Large intestine (tissue), 12 donors: ENCODE data around the gene NR2E1. TPM values are rescaled to one million over a fixed set of nuclear protein-coding genes. Genes with fewer than 3 reads are reported as not detected.

ENCODE experiments used
- DNase-seq, 2 donors: peaks; one replicate each; pipeline versions ENCODE4 v3.0.0 to v3.0.0-alpha.2; 2013
- H3K27ac ChIP-seq: one replicate; pipeline ENCODE4 v1.5.1; 2013; ENCODE audit warnings: low read length
- H3K27me3 ChIP-seq: 2 replicates; pipeline ENCODE4 v1.6.1; 2013; ENCODE audit warnings: low read length; ENCODE audit not compliant: control insufficient read depth, insufficient read depth
- H3K36me3 ChIP-seq: 2 replicates; pipeline ENCODE4 v1.6.1; 2013; ENCODE audit warnings: low read length; ENCODE audit not compliant: control insufficient read depth, insufficient read depth
- H3K4me1 ChIP-seq: one replicate; pipeline ENCODE4 v1.6.1; 2013; ENCODE audit warnings: low read length; ENCODE audit not compliant: control insufficient read depth, insufficient read depth
- H3K4me3 ChIP-seq: one replicate; pipeline ENCODE4 v1.5.1; 2013; ENCODE audit warnings: low read length
- H3K9me3 ChIP-seq: one replicate; pipeline ENCODE4 v1.6.1; 2013; ENCODE audit warnings: mild to moderate bottlenecking, low read depth, low read length, moderate library complexity; ENCODE audit not compliant: control insufficient read depth
- WGBS: methylation state at CpG from one replicate; pipeline ENCODE4 v1.1.5; 2013; ENCODE audit warnings: low lambda C conversion rate; ENCODE audit not compliant: insufficient coverage; 5-methylcytosine and 5-hydroxymethylcytosine counted together
- long read RNA-seq, 11 donors: transcript quantifications; one replicate each; lab custom pipeline, GENCODE V29; 2026
- polyA plus RNA-seq: library from polyadenylated mRNA; unstranded; fragments of 120-200 nt; gene quantifications from one replicate; pipeline ENCODE4 v1.2.1, GENCODE V29; 2013

NR2E1 gene
- polyA plus RNA-seq, result not detected
- long read RNA-seq, donor 1, partial matches to known transcripts, result 190 of 366 reads
- long read RNA-seq, donor 1, other reads (novel, unspliced or antisense), result 176 of 366 reads
- long read RNA-seq, donor 2, partial matches to known transcripts, result 385 of 1,040 reads
- long read RNA-seq, donor 2, other reads (novel, unspliced or antisense), result 655 of 1,040 reads
- long read RNA-seq, donor 3, result 0 reads
- long read RNA-seq, donor 4, partial matches to known transcripts, result 38 of 68 reads
- long read RNA-seq, donor 4, other reads (novel, unspliced or antisense), result 30 of 68 reads
- long read RNA-seq, donor 5, partial matches to known transcripts, result 97 of 182 reads
- long read RNA-seq, donor 5, other reads (novel, unspliced or antisense), result 85 of 182 reads
- long read RNA-seq, donor 6, partial matches to known transcripts, result 271 of 720 reads
- long read RNA-seq, donor 6, other reads (novel, unspliced or antisense), result 449 of 720 reads
- long read RNA-seq, donor 7, partial matches to known transcripts, result 64 of 161 reads
- long read RNA-seq, donor 7, other reads (novel, unspliced or antisense), result 97 of 161 reads
- long read RNA-seq, donor 8, partial matches to known transcripts, result 527 of 1,127 reads
- long read RNA-seq, donor 8, other reads (novel, unspliced or antisense), result 600 of 1,127 reads
- long read RNA-seq, donor 9, partial matches to known transcripts, result 214 of 665 reads
- long read RNA-seq, donor 9, other reads (novel, unspliced or antisense), result 451 of 665 reads
- long read RNA-seq, donor 10, partial matches to known transcripts, result 346 of 889 reads
- long read RNA-seq, donor 10, other reads (novel, unspliced or antisense), result 543 of 889 reads
- long read RNA-seq, donor 11, partial matches to known transcripts, result 207 of 475 reads
- long read RNA-seq, donor 11, other reads (novel, unspliced or antisense), result 268 of 475 reads

DNA sequence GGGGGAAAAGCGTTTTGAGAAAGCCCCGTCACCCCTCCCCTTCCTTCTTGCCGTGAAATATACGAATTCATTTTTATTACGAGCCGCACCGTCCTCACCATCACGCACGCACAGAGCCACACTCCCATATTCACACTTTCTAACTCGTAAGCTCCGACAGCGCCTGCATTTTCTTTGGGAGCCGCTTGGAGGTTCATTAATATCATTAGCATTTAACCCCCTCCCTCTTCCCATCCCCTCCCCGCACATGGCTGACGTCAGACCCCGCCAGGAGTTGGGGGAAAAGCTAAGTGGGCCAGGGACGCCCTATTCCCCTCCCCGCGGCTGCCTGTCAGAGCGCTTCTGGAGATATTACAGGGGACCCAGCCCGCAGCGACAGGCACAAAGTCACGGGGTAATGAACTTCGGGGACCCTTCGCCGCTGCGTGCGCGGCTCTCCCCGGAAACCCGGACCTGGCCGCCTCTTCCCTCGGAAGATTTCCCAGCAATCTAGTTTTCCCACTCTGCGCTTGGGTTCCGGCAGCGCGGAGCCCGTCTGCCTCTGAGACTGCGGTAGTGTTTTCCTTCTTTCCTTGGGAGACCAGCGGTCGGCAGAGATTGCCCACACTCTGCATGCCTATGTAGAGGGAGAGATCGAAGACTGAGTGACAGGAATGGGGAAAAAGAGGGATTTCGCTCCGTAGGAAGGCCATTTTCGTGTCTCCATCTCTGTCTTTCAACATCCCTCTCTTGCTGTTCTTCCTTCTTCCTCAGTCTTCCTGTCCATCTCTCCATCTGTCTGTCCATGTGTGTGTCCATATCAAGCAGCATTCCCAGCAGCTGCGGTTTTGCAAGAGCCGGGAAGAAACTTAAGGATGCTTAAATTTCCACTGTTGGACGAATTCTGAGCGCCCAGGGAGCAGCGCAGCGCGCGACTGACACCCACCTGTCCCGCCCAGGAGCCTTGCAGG lies at the start of gene NR2E1:
TSS of gene NR2E1 (plus strand) at position 309 of the 950 bp plus-strand sequence. CDS start 744 bp downstream, outside the sequence.
- no CpG with 5 or more reads among the region's 54 CpGs for WGBS
- no peaks in the 10 kb centered on the region for H3K36me3 ChIP-seq
- H3K4me3 ChIP-seq, result no peak within 1 kb of the TSS
- peaks cover 100% of the 10 kb centered on the region for H3K27me3 ChIP-seq
- H3K27ac ChIP-seq, result no peak within 1 kb of the TSS
- H3K9me3 ChIP-seq, result peaks cover 21% of the 10 kb centered on the region
- peaks cover 50% of the 10 kb centered on the region for H3K4me1 ChIP-seq
- peak in 1 of 2 donors; percentile 32 for DNase-seq

- peaks cover 89% of the 10 kb centered on the region for H3K27me3 ChIP-seq
- no CpG with 5 or more reads among the region's 46 CpGs for WGBS
- H3K4me1 ChIP-seq, result peaks cover 43% of the 10 kb centered on the region
- H3K27ac ChIP-seq, result no peak overlapping the region
- H3K9me3 ChIP-seq, result peaks cover 5% of the 10 kb centered on the region
- H3K36me3 ChIP-seq, result no peaks in the 10 kb centered on the region
- DNase-seq, result peak in 1 of 2 donors; percentile 29
- H3K4me3 ChIP-seq, result no peak overlapping the region
Measured at GRCh38 chr6:108116546-108117426, 49.0 kb upstream of the NR2E1 start.

- H3K4me3 ChIP-seq, result peak overlapping the region; percentile 57
- H3K27me3 ChIP-seq, result peaks cover 92% of the 10 kb centered on the region
- peaks cover 43% of the 10 kb centered on the region for H3K4me1 ChIP-seq
- peaks cover 5% of the 10 kb centered on the region for H3K9me3 ChIP-seq
- H3K27ac ChIP-seq, result no peak overlapping the region
- H3K36me3 ChIP-seq, result no peaks in the 10 kb centered on the region
- DNase-seq, result peak in 1 of 2 donors; percentile 70
- no CpG with 5 or more reads among the region's 72 CpGs for WGBS
Measured at GRCh38 chr6:108117427-108118358, 48.1 kb upstream of the NR2E1 start.

DNA sequence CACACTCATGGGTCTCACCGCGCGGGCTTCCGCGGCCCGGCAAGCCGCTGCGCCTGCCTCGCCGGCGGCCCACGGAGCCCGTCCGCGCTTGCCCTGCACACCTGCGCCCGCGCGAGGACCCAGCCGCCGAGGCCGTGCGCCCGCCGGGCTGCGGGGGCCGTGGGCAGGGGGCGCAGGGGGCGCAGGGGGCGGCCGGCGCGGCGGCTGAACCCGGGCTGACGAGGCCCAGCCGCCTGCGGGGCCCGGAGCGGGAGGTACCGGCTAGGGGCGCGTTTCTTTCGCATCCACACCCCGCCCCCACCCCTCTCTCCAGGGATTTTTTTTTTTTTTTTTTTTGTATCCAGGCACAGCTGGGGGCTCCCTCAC lies 47.5 kb upstream of the NR2E1 start:
- Histone ChIP-seq H3K27me3 (peaks cover 96% of the 10 kb centered on the region), H3K9me3 (peaks cover 5% of the 10 kb centered on the region), H3K4me3 (peak overlapping the region; percentile 57), H3K4me1 (peaks cover 43% of the 10 kb centered on the region), H3K27ac (no peak overlapping the region), H3K36me3 (no peaks in the 10 kb centered on the region)
- no CpG with 5 or more reads among the region's 45 CpGs for WGBS
- DNase-seq, result no peak

GRCh38 chr6:108118810-108119768 lies 46.7 kb upstream of the NR2E1 start:
- DNase-seq, result peak in 1 of 2 donors; percentile 36
- Histone ChIP-seq H3K4me3 (peak overlapping the region; percentile 21), H3K9me3 (peaks cover 5% of the 10 kb centered on the region), H3K36me3 (no peaks in the 10 kb centered on the region), H3K27me3 (peaks cover 98% of the 10 kb centered on the region), H3K4me1 (peaks cover 37% of the 10 kb centered on the region), H3K27ac (no peak overlapping the region)
- WGBS, result 10% methylated on average over 2 of the region's 67 CpGs

GRCh38 chr6:108119769-108120141 lies 46.1 kb upstream of the NR2E1 start:
- no peak for DNase-seq
- Histone ChIP-seq H3K4me3 (no peak overlapping the region), H3K36me3 (no peaks in the 10 kb centered on the region), H3K4me1 (peaks cover 36% of the 10 kb centered on the region), H3K27me3 (peaks cover 98% of the 10 kb centered on the region), H3K27ac (no peak overlapping the region), H3K9me3 (peaks cover 5% of the 10 kb centered on the region)
- WGBS, result no CpG with 5 or more reads among the region's 24 CpGs

DNA sequence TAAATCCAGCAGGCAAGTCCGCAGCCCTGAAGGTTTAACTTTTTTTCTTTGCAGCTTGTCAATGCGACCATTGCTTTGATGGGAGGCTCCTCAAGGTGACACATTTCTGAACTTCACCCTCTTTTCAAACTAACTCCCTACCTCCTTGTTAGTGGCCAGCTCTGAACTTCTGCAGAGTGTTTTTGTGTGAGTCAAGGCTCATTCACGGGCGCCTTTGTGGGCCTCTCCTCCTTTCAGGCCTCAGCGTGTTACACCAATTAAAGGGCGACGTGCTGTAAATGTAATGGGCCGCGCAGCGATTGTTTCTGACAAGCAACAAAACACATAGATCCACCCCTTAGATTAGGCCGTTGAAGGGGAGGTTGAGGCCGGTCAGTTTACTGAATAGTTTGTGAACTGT lies 45.5 kb upstream of the NR2E1 start:
- peaks cover 5% of the 10 kb centered on the region for H3K9me3 ChIP-seq
- peaks cover 98% of the 10 kb centered on the region for H3K27me3 ChIP-seq
- no peak overlapping the region for H3K4me3 ChIP-seq
- no CpG with 5 or more reads among the region's 12 CpGs for WGBS
- no peak for DNase-seq
- no peaks in the 10 kb centered on the region for H3K36me3 ChIP-seq
- H3K27ac ChIP-seq, result no peak overlapping the region
- peaks cover 31% of the 10 kb centered on the region for H3K4me1 ChIP-seq

GRCh38 chr6:108121612-108122011 lies 44.2 kb upstream of the NR2E1 start:
- H3K27ac ChIP-seq, result no peak overlapping the region

More at GRCh38 chr6:108121612-108122011, 44.2 kb upstream of the NR2E1 start:
- no peak for DNase-seq
- H3K9me3 ChIP-seq, result peaks cover 5% of the 10 kb centered on the region
- no peak overlapping the region for H3K4me3 ChIP-seq
- no peaks in the 10 kb centered on the region for H3K36me3 ChIP-seq
- H3K4me1 ChIP-seq, result peaks cover 22% of the 10 kb centered on the region
- peaks cover 95% of the 10 kb centered on the region for H3K27me3 ChIP-seq
- WGBS, result 20% methylated on average over 1 of the region's 10 CpGs
